ENCODE data around the gene LRATD1.

- TF ChIP-seq CTCF (IDR thresholded peaks at IDR 0.05) (no peak), POLR2AphosphoS5 (IDR thresholded peaks at IDR 0.05) (no peak), EP300 (IDR thresholded peaks at IDR 0.05) (no peak), POLR2A (IDR thresholded peaks at IDR 0.05) (no peak)
Measured at GRCh38 chr2:14583802-14584201, 48.7 kb upstream of the LRATD1 start.
